ENCODE measurements around the gene LGALS3BP. TPM values are rescaled to one million over a fixed set of nuclear protein-coding genes. Genes with fewer than 3 reads are reported as not detected.
A peak's percentile ranks its signal among the peaks of the same experiment; 100 is the strongest.

LGALS3BP gene
- total RNA-seq, 1 donor from 2014 or later: 365 TPM

DNA sequence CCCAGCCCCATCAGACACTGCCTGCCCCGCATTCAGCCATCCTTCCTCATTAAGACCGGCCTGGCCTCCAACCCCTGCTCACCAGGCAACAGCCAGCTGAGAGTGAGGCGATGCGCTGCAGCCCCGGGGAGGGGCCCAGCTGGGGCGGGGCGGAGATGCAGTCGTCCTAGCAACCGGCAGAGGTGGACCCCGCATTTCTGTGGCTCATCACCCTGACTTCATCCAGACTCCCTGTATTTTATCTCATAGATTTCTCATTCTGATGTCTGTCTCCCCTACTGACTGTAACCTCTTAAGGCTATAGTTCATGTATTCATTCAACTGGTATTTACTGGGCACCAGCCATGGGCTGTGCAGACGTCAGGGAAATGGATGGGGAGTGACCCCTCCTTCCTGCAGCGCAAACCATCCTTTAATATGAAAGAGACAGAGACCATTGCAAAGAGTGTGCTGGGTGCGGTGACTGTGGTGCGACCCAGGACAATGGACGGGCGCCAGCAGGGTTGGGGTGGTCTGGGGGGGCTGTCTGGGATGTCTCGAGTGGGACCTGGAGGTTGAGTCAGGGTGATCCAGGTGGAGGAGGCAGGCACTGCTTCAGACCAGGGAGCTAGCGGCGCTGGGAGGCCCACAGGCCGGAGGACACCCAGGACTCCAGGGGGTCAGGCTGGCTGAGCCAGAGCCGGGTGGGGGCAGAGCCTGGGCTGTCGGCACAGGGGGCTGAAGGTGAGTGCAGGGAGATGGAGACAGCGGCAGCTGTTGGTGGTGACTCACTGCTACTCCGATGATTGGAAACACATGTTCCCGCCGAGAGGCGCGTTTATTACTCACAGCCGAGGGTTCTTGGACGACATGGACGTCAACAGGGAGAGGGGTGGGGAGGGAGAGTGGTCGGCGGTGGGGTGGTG is 44.1 kb downstream of the LGALS3BP start:
- Histone ChIP-seq H3K4me1 (peaks cover 19 to 49% of the 10 kb centered on the region in 2 donors), H3K9me3 (no peaks in the 10 kb centered on the region), H3K27ac (peak overlapping the region; percentile 88 to 98), H3K4me3 (no peak overlapping the region), H3K27me3 (no peaks in the 10 kb centered on the region), H3K36me3 (no peaks in the 10 kb centered on the region)
- DNase-seq (ENCODE audit: low spot score in 2 of 2): peak; percentile 69 to 92
- TF ChIP-seq, protein P1, sequence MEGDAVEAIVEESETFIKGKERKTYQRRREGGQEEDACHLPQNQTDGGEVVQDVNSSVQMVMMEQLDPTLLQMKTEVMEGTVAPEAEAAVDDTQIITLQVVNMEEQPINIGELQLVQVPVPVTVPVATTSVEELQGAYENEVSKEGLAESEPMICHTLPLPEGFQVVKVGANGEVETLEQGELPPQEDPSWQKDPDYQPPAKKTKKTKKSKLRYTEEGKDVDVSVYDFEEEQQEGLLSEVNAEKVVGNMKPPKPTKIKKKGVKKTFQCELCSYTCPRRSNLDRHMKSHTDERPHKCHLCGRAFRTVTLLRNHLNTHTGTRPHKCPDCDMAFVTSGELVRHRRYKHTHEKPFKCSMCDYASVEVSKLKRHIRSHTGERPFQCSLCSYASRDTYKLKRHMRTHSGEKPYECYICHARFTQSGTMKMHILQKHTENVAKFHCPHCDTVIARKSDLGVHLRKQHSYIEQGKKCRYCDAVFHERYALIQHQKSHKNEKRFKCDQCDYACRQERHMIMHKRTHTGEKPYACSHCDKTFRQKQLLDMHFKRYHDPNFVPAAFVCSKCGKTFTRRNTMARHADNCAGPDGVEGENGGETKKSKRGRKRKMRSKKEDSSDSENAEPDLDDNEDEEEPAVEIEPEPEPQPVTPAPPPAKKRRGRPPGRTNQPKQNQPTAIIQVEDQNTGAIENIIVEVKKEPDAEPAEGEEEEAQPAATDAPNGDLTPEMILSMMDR (IDR thresholded peaks at IDR 0.05): no peak
- intact Hi-C loops (cut with DNase I): loop anchor here (5.0 kb wide), 1 partner anchor 87 kb away; the partner anchor contains the start of gene C1QTNF1

DNA sequence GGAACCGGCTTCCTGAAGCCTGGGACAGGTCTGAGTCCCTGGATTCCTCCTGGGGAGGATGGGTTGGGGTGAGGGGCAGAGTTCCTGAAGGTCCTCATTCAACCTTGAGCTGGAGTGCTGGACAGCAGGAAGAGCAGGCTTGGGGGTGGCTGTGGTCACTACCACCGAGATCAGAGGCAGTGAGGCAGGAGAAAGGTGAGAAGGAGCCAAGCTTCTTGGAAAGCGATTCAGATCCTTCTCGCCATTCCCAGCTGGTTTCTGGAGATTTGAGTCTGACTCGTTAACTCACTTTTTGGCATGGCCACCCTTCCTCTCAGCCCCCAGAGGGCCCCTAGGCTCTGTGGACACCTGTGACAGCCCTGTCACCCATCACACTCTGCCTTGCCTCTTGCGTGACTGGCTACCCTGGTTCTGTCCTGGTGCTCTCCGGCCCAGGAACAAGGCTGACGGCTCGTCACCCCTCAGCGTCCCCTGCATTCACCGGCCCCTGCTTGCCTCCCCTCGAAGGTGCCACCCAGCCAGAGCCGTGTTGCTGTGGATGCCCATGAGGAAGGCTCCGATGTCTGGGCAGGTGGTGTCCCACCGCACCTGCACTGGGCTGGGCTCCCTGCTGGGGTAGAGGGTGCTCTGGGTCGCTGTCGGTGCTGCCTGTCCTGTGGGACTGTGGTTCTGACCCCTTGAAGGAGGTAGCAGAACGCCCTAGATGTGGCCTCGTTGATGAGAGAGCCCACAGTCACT is 44.9 kb downstream of the LGALS3BP start:
- H3K9me3 ChIP-seq: no peaks in the 10 kb centered on the region
- peak overlapping the region; percentile 88 to 98 for H3K27ac ChIP-seq
- H3K4me3 ChIP-seq: peak overlapping the region; percentile 17 to 38
- H3K27me3 ChIP-seq: no peaks in the 10 kb centered on the region
- H3K4me1 ChIP-seq: peaks cover 17 to 44% of the 10 kb centered on the region in 2 donors
- DNase-seq (ENCODE audit: low spot score in 2 of 2): no peak
- H3K36me3 ChIP-seq: no peaks in the 10 kb centered on the region
- intact Hi-C loops (cut with DNase I): loop anchor here (1.0 to 5.0 kb wide), 5 partner anchors 10 to 95 kb away; partner anchors contain the start of genes C1QTNF1, TIMP2 and USP36
- TF ChIP-seq, protein P1 (IDR thresholded peaks at IDR 0.05): no peak

DNA sequence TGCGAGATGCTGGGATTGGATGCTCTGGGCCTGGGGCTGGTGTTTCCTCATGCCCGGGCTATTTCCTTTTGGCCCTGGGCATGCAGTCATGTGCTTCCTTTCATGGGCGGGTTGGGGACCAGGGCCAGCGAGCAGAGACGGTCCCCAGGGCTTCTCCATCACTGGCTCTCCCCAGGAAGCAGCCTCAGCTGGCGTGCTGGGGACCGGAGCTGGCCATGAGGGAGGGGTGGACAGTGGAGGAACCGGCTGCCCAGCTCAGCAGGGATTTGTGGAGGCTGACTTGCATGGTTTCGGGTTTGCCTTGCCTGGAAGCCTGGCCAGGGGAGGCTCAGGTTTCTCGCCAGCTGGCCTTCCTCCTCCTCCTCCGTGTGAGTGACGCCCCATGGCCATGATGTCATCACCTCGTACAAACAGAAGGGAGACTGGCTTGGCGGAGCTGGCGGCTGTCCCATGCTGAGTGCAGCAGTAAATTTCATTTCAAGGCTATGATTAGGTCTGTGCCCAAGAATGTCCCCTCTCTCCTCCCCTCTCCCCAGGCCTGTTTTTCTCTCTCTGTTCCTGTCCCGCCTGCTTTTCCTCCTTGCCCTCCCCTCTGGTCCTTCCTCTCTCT is 45.7 kb downstream of the LGALS3BP start:
- Histone ChIP-seq H3K9me3 (no peaks in the 10 kb centered on the region), H3K27me3 (no peaks in the 10 kb centered on the region), H3K27ac (peak overlapping the region; percentile 88 to 98), H3K4me3 (peak overlapping the region; percentile 17 to 38), H3K36me3 (no peaks in the 10 kb centered on the region), H3K4me1 (peaks cover 15 to 40% of the 10 kb centered on the region in 2 donors)
- DNase-seq (ENCODE audit: low spot score in 2 of 2): peak; percentile 95 to 99
- TF ChIP-seq, protein P1 (IDR thresholded peaks at IDR 0.05): no peak
- intact Hi-C loops (cut with DNase I): loop anchor here (1.0 kb wide), 4 partner anchors 9 to 94 kb away; partner anchors contain the start of genes TIMP2 and USP36

DNA sequence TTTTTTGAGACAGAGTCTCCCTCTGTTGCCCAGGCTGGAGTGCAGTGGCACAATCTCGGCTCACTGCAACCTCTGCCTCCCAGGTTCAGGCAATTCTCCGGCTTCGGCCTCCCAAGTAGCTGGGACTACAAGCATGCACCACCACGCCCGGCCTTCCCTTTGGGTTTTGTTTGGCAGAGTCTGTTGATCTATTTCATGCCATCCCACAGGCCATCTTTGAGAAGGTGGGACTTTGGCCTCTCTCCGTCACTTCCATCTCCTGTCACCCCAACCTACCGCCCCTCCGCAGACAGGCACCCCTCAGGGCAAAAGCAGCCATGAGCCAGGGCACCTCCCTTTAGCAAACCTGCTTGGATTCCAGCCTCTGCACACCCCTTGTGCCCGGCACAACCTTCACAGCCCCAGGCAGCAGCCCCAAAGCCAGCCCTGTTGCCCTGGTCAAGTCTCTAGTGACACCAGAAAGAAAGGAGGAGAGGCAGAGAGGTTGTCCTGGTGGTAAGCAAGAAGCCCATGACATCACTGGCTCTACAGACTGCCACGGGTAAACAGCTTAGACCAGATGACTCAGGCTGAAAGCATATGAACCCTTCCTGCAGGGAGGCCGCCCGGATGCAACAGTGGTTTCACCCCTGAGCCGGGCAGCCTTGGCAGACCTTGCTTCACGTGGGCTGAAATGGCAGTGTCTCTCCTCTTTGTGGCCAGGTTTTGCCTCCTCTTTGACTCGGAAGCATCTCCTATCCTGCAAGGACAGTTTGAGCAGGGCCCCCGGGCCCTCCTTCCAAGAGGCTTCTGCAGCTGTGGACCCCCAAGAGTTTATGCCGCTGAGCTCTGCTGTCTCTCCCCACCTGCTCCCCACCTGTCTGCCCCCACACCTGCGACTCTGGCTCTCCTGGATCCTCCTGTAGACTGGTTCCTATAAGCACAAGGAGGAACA is 46.4 kb downstream of the LGALS3BP start:
- Histone ChIP-seq H3K27me3 (no peaks in the 10 kb centered on the region), H3K36me3 (no peaks in the 10 kb centered on the region), H3K9me3 (no peaks in the 10 kb centered on the region), H3K4me3 (peak overlapping the region; percentile 17 to 38), H3K4me1 (peaks cover 15 to 40% of the 10 kb centered on the region in 2 donors), H3K27ac (peak overlapping the region; percentile 88 to 98)
- peak; percentile 65 to 93 for DNase-seq (ENCODE audit: low spot score in 2 of 2)
- intact Hi-C loops (cut with DNase I): no loop called here
- TF ChIP-seq, protein P1 (IDR thresholded peaks at IDR 0.05): no peak

Data from ascending aorta (tissue), 2 donors.